OCI-LY3 (cell line): ENCODE results near the gene METTL13.

Experiments
- H2AFZ ChIP-seq: fragments of 200-600, 300-600 bp; shearing (Covaris generic); 2 replicates; pipeline ENCODE4 v1.6.0; 2014; ENCODE audit warnings: antibody characterized with exemption, low read depth, low read length
- H3K27ac ChIP-seq: fragments of 200-600, 300-600 bp; sonication (generic); 2 replicates; pipeline ENCODE4 v1.5.1; 2014; ENCODE audit warnings: mild to moderate bottlenecking, low read length, moderate library complexity, mixed read lengths
- H3K27me3 ChIP-seq: fragments of 200-600, 300-600 bp; sonication (generic); 2 replicates; pipeline ENCODE4 v1.6.1; 2014; ENCODE audit warnings: low read depth, low read length, mixed read lengths
- H3K36me3 ChIP-seq: fragments of 200-600, 300-600 bp; sonication (generic); replicated peaks from 2 replicates; pipeline ENCODE3; 2014; ENCODE audit warnings: low read depth, low read length, mixed read lengths
- H3K4me1 ChIP-seq: fragments of 300-600, 200-600 bp; sonication (generic); 2 replicates; pipeline ENCODE4 v1.6.1; 2014; ENCODE audit warnings: low read length, mixed read lengths
- H3K4me2 ChIP-seq: fragments of 200-600, 300-600 bp; sonication (generic); 2 replicates; pipeline ENCODE4 v1.6.1; 2014; ENCODE audit warnings: low read length, mixed read lengths
- H3K4me3 ChIP-seq: fragments of 300-600, 200-600 bp; sonication (generic); 2 replicates; pipeline ENCODE4 v1.5.1; 2014; ENCODE audit warnings: antibody characterized with exemption, mild to moderate bottlenecking, low read length, moderate library complexity
- H3K79me2 ChIP-seq: fragments of 300-600, 200-600 bp; shearing (Covaris generic); 2 replicates; pipeline ENCODE4 v1.6.1; 2014; ENCODE audit warnings: mild to moderate bottlenecking, low read length, mixed read lengths
- H3K9ac ChIP-seq: fragments of 300-600, 200-600 bp; shearing (Covaris generic); 2 replicates; pipeline ENCODE4 v1.6.0; 2014; ENCODE audit warnings: mild to moderate bottlenecking, low read length, moderate library complexity
- H3K9me3 ChIP-seq: fragments of 200-600, 300-600 bp; shearing (Covaris generic); 2 replicates; pipeline ENCODE4 v1.6.1; 2014; ENCODE audit warnings: low read length, mixed read lengths; ENCODE audit not compliant: insufficient read depth
- H4K20me1 ChIP-seq: fragments of 200-600, 300-600 bp; sonication (generic); 2 replicates; pipeline ENCODE4 v1.6.1; 2016; ENCODE audit warnings: low read length, mixed read lengths; ENCODE audit not compliant: insufficient read depth
- CTCF ChIP-seq: fragments of 200-600, 300-600 bp; sonication (generic); IDR thresholded peaks from 2 replicates; pipeline ENCODE4 v1.5.1; 2014; ENCODE audit warnings: antibody characterized with exemption, low read length, low read depth
- EZH2phosphoT487 ChIP-seq: fragments of 200-600 bp; shearing (Covaris generic); IDR thresholded peaks from 2 replicates; pipeline ENCODE4 v1.6.1; 2018; ENCODE audit warnings: antibody characterized with exemption, mixed run types, low read depth

Gene METTL13

GRCh38 chr1:171826973-171827372, 45.5 kb downstream of the METTL13 start:
- H2AFZ ChIP-seq: no peak overlapping the region
- H3K4me2 ChIP-seq: no peak overlapping the region
- no peaks in the 10 kb centered on the region for H3K79me2 ChIP-seq
- no peak overlapping the region for H3K4me3 ChIP-seq
- TF ChIP-seq CTCF: no peak
- TF ChIP-seq EZH2phosphoT487: no peak
- no peaks in the 10 kb centered on the region for H4K20me1 ChIP-seq
- no peak overlapping the region for H3K27ac ChIP-seq
- H3K27me3 ChIP-seq: no peaks in the 10 kb centered on the region
- H3K36me3 ChIP-seq: peaks cover 11% of the 10 kb centered on the region
- H3K4me1 ChIP-seq: peaks cover 5% of the 10 kb centered on the region; the same call in 1 of the 2 replicates
- peaks cover 34% of the 10 kb centered on the region; the same call in 1 of the 2 replicates for H3K9me3 ChIP-seq
- H3K9ac ChIP-seq: no peak overlapping the region

- no peak overlapping the region for H3K9ac ChIP-seq
- H3K79me2 ChIP-seq: no peaks in the 10 kb centered on the region
- no peak overlapping the region for H3K4me3 ChIP-seq
- peaks cover 5% of the 10 kb centered on the region; the same call in 1 of the 2 replicates for H3K4me1 ChIP-seq
- H3K27ac ChIP-seq: no peak overlapping the region
- H3K4me2 ChIP-seq: no peak overlapping the region
- H3K27me3 ChIP-seq: no peaks in the 10 kb centered on the region
- TF ChIP-seq CTCF: no peak
- TF ChIP-seq EZH2phosphoT487: no peak
- no peaks in the 10 kb centered on the region for H4K20me1 ChIP-seq
- H3K36me3 ChIP-seq: peaks cover 11% of the 10 kb centered on the region
- H3K9me3 ChIP-seq: peaks cover 34% of the 10 kb centered on the region; the same call in 1 of the 2 replicates
- H2AFZ ChIP-seq: no peak overlapping the region
These were observed 47.3 kb downstream of the METTL13 start for GRCh38 chr1:171828794-171829193.

DNA sequence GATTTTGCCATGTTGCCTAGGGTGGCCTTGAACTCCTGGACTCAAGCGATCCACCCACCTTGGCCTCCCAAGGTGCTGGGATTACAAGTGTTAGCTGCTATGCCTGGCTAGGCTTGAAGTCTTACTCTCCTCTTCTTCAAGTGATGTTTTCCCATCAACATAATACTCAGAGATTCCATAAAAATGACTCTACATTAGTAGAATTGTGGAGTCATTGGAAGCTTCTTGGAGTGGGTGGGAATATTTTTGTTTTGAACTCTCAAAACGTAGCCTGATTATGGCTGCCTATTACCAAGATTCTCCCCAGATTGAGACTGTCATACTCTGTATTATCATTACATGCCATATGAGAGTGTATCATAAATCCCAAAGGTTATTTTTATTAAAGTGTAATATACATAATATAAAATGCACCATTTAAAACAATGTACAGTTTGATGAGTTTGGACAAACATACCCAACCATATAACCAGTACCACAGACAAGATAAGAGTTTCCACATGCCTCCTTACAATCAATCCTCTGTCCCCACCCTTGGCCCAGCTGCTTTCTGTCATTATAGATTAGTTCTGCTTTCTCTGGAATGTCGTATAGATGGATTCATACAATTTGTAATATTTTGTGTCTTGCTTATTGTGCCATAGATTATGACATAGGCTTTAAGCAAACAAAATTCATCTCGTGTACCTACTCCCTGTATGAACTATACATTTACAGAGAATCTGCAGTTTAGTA, 51.8 kb downstream of the METTL13 start:
- no peak overlapping the region for H3K4me2 ChIP-seq
- no peaks in the 10 kb centered on the region for H3K79me2 ChIP-seq
- H3K27me3 ChIP-seq: no peaks in the 10 kb centered on the region
- no peak overlapping the region for H3K4me3 ChIP-seq
- no peak overlapping the region for H3K27ac ChIP-seq
- H3K9ac ChIP-seq: no peak overlapping the region
- no peak overlapping the region for H2AFZ ChIP-seq
- TF ChIP-seq EZH2phosphoT487: no peak
- no peak for TF ChIP-seq CTCF
- H3K36me3 ChIP-seq: peaks cover 3% of the 10 kb centered on the region
- H4K20me1 ChIP-seq: no peaks in the 10 kb centered on the region
- peaks cover 5% of the 10 kb centered on the region; the same call in 1 of the 2 replicates for H3K4me1 ChIP-seq
- H3K9me3 ChIP-seq: peaks cover 10% of the 10 kb centered on the region; the same call in 1 of the 2 replicates

GRCh38 chr1:171834821-171835220, 53.4 kb downstream of the METTL13 start:
- no peaks in the 10 kb centered on the region for H3K4me1 ChIP-seq
- no peak overlapping the region for H2AFZ ChIP-seq
- H3K79me2 ChIP-seq: no peaks in the 10 kb centered on the region
- H3K4me3 ChIP-seq: no peak overlapping the region
- no peak overlapping the region for H3K9ac ChIP-seq
- TF ChIP-seq EZH2phosphoT487: no peak
- TF ChIP-seq CTCF: no peak
- H4K20me1 ChIP-seq: no peaks in the 10 kb centered on the region
- H3K4me2 ChIP-seq: no peak overlapping the region
- H3K27ac ChIP-seq: no peak overlapping the region
- no peaks in the 10 kb centered on the region for H3K9me3 ChIP-seq
- H3K27me3 ChIP-seq: no peaks in the 10 kb centered on the region
- H3K36me3 ChIP-seq: no peaks in the 10 kb centered on the region
